GM18505 (cell line): Measurements from ENCODE around the gene FRMD4A.

Source experiments
- ATAC-seq: cut with Tn5 transposase; IDR thresholded peaks from one replicate; pipeline ENCODE4 v1.9.1; 2021; ENCODE audit not compliant: unreplicated experiment
- POLR2A ChIP-seq: IDR thresholded peaks from 4 replicates; pipeline ENCODE4 v1.6.1; 2011; ENCODE audit warnings: borderline replicate concordance; ENCODE audit not compliant: insufficient read depth, insufficient read length; ENCODE audit errors: extremely low read depth

FRMD4A gene

GRCh38 chr10:13893926-13894325, 436.8 kb downstream of the FRMD4A start:
- TF ChIP-seq POLR2A = no peak
- ATAC-seq = no peak

GRCh38 chr10:13892871-13893270, 437.9 kb downstream of the FRMD4A start:
- no peak for ATAC-seq
- TF ChIP-seq POLR2A = no peak

DNA sequence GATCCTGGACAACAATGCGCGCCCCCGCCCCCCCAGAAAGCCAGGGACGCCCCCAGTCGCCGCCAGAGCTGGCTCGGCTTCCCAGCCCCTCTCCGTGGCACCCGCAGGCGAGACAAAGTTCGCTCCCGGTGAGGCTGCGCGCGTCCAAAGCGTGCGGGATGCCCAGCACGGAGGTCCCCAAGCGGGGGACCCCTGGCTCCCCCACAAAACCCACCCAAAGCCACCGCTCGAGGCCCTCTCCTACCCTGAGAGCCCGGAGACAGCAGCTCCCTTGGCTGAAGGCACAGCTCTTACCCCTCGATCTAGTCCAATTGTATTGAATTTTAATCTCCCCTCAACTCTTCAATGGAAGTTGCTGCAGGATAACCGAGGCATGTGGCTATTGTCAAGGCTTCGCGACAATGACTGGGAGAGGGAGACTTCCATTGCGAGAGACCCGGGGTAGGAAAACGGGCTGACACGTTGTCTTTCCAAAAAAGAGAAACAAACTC, 438.7 kb downstream of the FRMD4A start:
- no peak for ATAC-seq
- no peak for TF ChIP-seq POLR2A

DNA sequence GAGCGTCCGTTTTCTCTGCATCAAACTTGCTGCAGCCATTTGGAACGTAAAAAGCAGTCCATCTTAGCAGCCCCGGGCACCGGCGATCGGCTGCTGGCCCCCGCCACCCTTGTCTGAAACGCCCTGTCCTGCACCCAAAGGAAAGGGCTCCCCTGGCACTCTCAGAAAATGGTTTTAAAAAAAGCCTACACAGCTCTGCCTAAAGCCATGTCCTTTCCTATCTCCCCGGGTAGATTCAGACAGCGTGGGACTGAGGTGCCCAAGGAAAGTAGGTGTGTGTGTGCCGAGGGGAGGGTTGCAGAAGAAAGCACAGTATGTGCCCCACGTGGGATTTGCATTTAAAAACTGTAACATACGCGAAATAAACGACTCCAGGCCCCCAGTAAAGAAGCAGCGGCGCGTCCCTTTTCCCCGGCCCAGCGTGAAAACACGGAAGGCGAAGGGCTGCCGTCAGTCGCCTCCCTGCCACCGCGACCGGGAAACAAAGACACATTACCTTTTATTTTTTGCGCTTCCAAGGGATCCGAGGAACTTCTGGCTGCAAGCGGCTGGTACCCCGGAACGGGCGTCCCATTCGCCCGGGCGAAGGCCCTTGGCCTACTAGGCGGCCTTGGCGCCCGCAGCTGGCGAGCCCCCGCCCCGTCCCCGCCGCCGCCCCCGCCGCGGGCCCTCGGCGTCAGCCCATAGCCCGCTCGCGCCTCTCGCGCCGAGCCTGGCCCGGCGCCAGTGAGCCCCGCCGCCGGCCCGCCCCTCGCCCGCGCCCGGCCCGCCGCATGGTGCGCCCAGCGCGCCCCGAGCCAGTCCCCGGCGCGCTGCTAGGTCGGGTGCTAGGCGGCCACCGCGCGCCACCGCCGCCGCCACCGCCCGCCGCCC, 439.4 kb downstream of the FRMD4A start:
- TF ChIP-seq POLR2A = no peak
- no peak for ATAC-seq

DNA sequence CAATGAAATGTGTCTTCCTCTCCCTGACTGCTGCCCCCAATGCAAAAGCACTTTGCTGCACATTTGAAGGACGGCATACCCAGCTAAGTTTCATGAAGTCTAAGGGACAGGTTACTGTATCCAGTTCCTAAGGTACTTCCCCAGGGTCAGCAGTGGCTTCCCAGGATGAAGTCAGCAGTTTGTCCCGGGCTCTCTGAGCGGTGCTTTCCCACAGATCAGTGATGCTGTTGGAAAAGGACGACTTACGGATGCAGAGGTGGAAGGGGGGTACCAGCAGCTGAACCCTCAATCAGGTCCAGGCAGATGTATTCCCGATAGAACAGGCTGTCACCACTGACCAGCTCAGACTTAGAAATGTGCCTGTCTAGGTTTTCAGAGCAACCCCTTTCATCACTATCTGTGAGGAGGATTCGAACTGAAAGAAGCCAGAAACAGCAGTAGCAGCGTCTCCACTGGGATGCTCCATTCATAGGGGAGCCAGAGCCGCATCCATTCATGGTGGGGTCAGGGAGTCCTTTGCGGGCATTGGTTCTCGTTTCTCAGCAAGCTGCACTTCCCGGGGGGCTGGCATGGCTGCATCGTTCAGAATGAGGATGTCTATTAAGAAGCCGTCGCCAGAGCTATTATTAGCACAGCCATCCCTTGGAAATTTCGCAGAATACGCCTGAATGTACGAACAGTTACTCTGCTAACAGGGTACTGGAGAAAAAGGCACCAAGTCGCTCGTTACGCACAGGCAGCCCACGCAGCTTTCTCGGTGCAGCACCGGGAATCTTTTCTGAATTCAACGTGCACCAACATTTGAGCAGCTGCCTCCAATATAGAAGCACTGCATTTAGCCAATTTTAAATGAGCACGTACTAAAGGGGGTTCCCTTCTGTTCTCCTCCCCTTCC, 440.2 kb downstream of the FRMD4A start:
- ATAC-seq = no peak
- TF ChIP-seq POLR2A = no peak

DNA sequence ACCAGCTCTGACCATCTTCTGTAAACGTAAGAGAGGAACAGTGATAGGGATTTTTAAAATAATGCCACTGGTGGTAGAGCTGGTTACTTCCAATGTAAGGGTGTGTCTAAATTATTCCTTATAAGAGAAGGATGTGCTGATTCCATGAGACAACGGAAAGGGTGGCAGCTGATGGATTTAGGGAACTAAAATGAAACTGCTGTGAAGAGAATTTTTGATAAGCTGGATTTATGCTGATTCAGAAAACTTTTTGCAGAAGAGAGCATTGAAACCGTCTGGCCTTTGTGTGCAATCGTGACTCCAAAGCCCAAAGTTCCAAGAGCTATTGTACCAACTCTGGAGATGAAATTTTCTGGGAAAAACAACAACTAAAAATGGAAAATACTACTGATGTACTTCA, 443.0 kb downstream of the FRMD4A start:
- no peak for ATAC-seq
- TF ChIP-seq POLR2A = no peak

DNA sequence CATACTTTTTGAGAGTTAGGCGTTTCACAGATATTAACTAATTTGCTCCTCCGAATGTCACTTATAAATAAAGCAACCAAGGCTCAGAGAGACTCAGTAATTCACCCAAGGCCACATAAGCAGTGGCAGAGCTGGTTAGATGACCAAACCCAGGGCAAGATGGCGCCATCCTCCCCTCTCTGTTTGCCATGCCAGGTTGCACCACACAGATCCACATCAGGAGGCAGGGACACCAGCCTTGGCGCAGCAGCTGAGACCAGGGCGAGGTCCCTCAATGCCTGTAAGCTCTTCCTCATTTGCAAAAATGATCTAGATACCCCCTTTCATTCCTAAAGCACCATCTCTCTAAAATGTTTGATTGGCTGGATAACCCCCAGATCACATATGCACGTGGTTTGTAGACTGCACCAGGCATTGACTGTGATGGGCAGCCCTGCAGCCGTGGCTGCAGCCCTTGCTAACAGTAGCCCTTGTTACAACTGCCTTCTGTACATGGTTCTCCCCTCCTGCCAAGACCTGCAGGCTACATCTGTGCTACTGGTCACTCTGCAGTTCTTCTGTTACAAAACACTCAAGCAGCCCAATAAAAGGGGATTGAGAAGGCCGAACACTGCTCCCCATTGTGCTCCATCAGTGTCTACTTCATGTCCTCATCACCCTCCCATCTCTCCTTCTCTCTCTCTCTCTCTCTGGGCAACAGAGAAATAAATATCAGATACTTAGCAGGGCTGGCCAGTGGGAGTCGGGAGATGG, 445.3 kb downstream of the FRMD4A start:
- no peak for TF ChIP-seq POLR2A
- ATAC-seq = no peak

- no peak for TF ChIP-seq POLR2A
- ATAC-seq = no peak
These were observed 446.9 kb downstream of the FRMD4A start for GRCh38 chr10:13883636-13884444.

- no peak for ATAC-seq
- no peak for TF ChIP-seq POLR2A
These were observed 448.5 kb downstream of the FRMD4A start for GRCh38 chr10:13882119-13882711.

- ATAC-seq = no peak
- TF ChIP-seq POLR2A = no peak
These were observed 450.0 kb downstream of the FRMD4A start for GRCh38 chr10:13880760-13881159.

DNA sequence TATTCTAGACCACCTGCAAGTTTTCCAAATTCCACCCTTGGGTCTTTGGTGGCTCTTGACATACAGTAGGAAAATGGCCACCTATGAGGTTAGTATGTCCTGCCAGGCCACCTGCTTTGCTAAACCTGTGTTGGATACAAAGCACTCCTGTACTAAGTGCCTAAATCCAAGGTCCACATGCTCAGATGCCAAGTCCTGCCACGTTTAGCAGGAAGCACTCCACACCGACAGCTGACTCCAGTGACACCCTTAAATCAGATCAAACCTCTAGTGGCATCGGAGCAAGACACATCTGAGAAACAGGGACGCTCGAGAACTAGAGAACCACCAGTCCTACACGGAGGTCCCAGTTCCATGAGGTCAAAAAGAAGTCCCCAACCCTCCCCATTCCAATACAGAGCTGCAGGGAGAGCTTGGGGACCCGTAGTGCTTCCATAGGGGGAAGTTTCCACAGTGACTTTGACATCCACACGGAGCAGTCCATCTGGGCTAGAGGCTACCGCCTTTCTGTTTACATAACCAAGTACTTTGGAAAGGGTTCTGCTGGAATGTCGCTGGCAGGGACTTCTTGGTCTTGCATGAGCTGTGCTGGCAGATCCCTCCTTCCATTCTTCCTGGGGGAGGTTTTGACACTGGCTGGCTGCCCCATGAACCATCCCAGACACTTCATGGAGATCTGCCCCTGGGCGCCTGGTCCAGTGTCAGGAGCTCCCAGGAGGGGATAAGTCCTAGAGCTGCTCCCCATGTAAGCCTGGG, 453.4 kb downstream of the FRMD4A start:
- TF ChIP-seq POLR2A = no peak
- ATAC-seq = no peak
